Measurements from ENCODE around the gene ATG7.

GRCh38 chr3:11514191-11514821 lies 242.1 kb downstream of the ATG7 start:
- no peak for TF ChIP-seq YY1 (IDR thresholded peaks at IDR 0.05; ENCODE audit: insufficient read depth, insufficient read length)
- TF ChIP-seq ZNF274 (IDR thresholded peaks at IDR 0.05; ENCODE audit: low read depth, low read length), result no peak
